ENCODE data around the gene BMPER.

GRCh38 chr7:34080513-34080912 is 175.2 kb downstream of the BMPER start:
- TF ChIP-seq POLR2A (IDR thresholded peaks at IDR 0.05; ENCODE audit: control extremely low read depth in 1 of 2, low read depth in 2 of 2, low read length in 2 of 2) (no peak), BACH1 (IDR thresholded peaks at IDR 0.05; ENCODE audit: low read length) (no peak), BCL11A (IDR thresholded peaks at IDR 0.05; ENCODE audit: low read depth in 2 of 2, low read length in 2 of 2) (no peak), MAFK (IDR thresholded peaks at IDR 0.05; ENCODE audit: low read depth, low read length) (no peak), POU5F1 (IDR thresholded peaks at IDR 0.05; ENCODE audit: low read depth, low read length) (no peak), CTCF (IDR thresholded peaks at IDR 0.05; ENCODE audit: control extremely low read depth in 1 of 3, insufficient read depth in 1 of 3, low read depth in 1 of 3, low read length in 3 of 3) (no peak), RXRA (IDR thresholded peaks at IDR 0.05; ENCODE audit: insufficient read depth, low read depth, low read length) (no peak), NRF1 (IDR thresholded peaks at IDR 0.05; ENCODE audit: low read depth, low read length) (no peak), EP300 (IDR thresholded peaks at IDR 0.05; ENCODE audit: borderline replicate concordance in 1 of 2, low read depth in 2 of 2, low read length in 2 of 2) (no peak), PHF8 (conservative IDR thresholded peaks at IDR 0.05; ENCODE audit: low read depth, low read length) (no peak)

Data from H1 (cell line).